HUES48 (cell line): ENCODE data around the gene B4GALT1.

Experiments used
- H3K27ac ChIP-seq: one replicate; pipeline ENCODE4 v1.7.0; 2013; ENCODE audit warnings: low read depth, low read length, inconsistent platforms
- H3K27me3 ChIP-seq: 2 replicates; pipeline ENCODE4 v1.6.1; 2013; ENCODE audit warnings: mild to moderate bottlenecking, low read length; ENCODE audit not compliant: control insufficient read depth, insufficient read depth
- H3K36me3 ChIP-seq: 2 replicates; pipeline ENCODE4 v1.6.1; 2013; ENCODE audit warnings: low read length; ENCODE audit not compliant: control insufficient read depth, insufficient read depth
- H3K4me1 ChIP-seq: 2 replicates; pipeline ENCODE4 v1.6.1; 2013; ENCODE audit warnings: mild to moderate bottlenecking, low read length; ENCODE audit not compliant: control insufficient read depth, insufficient read depth
- H3K4me3 ChIP-seq: 2 replicates; pipeline ENCODE4 v1.5.1; 2013; ENCODE audit warnings: mild to moderate bottlenecking, low read depth, low read length
- H3K9ac ChIP-seq: 2 replicates; pipeline ENCODE4 v1.6.1; 2013; ENCODE audit warnings: mild to moderate bottlenecking, low read depth, low read length, moderate library complexity
- H3K9me3 ChIP-seq: 2 replicates; pipeline ENCODE4 v1.6.1; 2013; ENCODE audit warnings: low read length; ENCODE audit not compliant: control insufficient read depth, insufficient read depth

The B4GALT1 gene

DNA sequence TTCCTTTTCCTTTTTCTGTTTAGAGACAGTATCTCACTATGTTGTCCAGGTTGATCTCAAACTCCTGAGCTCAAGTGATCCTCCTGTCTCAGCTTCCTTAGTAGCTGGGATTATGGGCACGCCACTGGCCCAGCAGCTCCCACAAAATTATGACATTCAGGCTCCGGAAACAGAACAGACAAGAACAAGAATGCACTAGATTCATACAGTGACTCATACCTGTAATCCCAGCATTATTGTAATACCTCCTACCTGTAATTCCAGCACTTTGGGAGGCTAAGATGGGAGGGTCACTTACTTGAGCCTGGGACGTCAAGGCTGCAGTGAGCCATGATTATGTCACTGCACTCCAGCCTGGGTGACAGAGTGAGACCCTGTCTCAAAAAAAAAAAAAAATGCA is 26.7 kb upstream of the B4GALT1 start:
- no peaks in the 10 kb centered on the region for H3K27me3 ChIP-seq
- no peak overlapping the region for H3K4me3 ChIP-seq
- no peaks in the 10 kb centered on the region for H3K4me1 ChIP-seq
- H3K36me3 ChIP-seq: no peaks in the 10 kb centered on the region
- no peak overlapping the region for H3K27ac ChIP-seq
- H3K9ac ChIP-seq: no peak overlapping the region
- H3K9me3 ChIP-seq: no peaks in the 10 kb centered on the region

DNA sequence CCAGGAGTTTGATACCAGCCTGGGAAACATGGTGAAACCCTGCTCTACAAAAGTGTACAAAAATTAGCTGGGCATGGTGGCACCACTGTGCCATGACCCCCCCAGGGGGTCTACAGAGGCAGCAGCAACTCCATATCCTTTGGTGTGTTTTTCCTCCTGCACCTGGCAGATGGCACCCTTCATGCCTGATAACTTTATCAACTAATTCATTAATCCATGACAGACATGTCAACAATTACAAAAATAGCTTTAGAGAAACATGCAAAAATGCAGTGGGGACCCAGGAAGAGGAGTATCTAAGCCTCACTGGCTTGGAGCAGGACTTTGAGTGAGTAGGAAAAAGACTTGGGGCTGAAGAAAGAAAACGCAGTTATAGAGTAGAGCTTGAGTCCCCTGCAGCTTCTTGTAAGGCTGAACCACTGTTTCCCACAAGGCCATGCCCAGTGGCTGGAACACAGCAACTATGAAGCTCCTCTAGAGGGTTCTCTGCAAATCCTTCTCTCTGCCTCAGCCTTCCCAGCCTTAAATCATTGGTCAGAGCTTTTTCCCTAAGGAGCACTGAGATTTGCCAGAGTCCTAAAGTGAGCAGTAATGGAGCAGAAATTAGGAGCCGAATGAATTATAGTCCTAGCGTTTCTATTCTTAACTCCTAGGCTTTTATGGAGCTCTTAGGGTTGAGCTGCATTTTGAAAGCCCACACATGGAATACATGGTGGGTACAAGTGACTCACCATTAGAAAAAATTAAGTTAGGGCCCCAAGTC is 25.5 kb upstream of the B4GALT1 start:
- Histone ChIP-seq H3K4me3 (no peak overlapping the region), H3K9ac (no peak overlapping the region), H3K9me3 (no peaks in the 10 kb centered on the region), H3K36me3 (no peaks in the 10 kb centered on the region), H3K27me3 (no peaks in the 10 kb centered on the region), H3K4me1 (no peaks in the 10 kb centered on the region), H3K27ac (no peak overlapping the region)

DNA sequence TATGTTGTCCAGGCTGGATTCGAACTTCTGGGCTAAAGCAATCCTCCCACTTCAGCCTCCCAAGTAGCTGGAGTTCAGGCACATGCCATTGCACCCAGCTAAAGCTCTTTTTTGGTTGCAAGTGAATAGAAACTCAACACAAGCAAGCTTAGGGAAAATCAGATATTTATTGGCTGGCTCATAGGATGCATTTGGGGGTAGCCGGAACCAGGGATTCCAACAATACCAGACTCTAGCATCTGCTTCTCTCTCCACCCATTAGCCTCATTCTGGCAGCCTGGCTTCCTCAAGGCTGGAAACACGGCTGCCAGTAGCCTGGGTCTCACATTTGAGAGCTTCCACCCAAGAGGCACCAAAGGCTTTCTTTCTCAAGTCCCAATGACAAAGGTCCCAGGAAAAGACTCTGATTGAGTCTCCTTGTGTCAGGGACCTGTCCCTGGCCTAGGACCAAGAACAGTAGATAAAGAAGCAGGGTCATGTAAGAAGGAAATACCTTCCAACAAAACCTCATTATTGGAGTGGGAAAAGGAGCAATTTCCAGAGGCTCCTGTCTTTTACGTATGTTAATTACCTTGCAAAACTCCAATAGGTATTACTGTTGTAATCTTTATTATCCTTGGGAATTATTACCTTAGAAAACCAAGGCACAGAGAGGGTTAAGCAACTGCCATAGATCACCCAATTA is 23.0 kb upstream of the B4GALT1 start:
- no peak overlapping the region for H3K27ac ChIP-seq

DNA sequence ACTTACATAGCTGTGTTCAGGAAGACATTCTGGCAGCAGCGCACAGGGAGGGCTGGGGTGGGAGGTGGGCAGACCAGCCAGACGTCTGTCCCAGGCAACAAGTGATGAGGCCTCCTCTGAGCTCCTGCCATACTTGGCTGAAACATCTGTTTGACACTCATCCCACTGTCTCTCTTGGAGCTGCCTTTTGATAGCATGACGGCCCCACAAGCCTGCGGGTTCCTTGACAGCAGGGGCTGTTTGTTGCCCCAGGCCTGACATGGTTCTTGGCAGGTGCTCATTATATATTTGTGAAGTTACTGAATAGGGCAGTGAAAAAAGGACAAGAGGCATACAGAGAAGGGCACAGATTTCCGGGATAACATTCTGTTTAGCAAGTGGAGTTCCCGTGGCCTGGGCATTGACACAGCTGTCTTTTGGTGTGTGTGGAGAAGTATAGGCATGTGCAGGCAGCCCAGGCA is 22.2 kb upstream of the B4GALT1 start:
- Histone ChIP-seq H3K36me3 (no peaks in the 10 kb centered on the region), H3K27me3 (no peaks in the 10 kb centered on the region), H3K27ac (no peak overlapping the region), H3K9me3 (no peaks in the 10 kb centered on the region), H3K4me1 (no peaks in the 10 kb centered on the region), H3K9ac (no peak overlapping the region), H3K4me3 (no peak overlapping the region)

More for the DNA sequence above, 23.0 kb upstream of the B4GALT1 start:
- no peaks in the 10 kb centered on the region for H3K4me1 ChIP-seq
- no peaks in the 10 kb centered on the region for H3K27me3 ChIP-seq
- no peak overlapping the region for H3K4me3 ChIP-seq
- H3K36me3 ChIP-seq: no peaks in the 10 kb centered on the region
- H3K9ac ChIP-seq: no peak overlapping the region
- H3K9me3 ChIP-seq: no peaks in the 10 kb centered on the region

DNA sequence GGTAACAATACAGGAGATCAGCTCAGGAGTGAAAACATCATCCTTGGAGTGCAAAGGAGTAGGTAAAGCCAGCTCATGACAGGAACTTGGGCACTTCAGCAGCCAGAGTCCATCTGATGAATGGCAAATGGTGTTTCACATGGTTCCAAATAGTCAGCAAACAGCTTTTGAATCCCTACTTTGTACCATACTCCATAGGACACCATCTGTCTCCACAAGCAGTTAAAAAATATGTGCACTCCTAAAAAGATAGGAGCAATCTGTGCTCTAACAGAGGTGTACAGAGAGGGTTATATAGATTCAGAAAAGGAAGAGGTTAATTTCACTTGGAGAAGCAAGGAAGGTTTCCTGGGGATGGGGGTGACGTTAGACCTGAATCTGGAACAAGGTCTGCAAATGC is 21.6 kb upstream of the B4GALT1 start:
- H3K9ac ChIP-seq: no peak overlapping the region
- no peaks in the 10 kb centered on the region for H3K36me3 ChIP-seq
- H3K9me3 ChIP-seq: no peaks in the 10 kb centered on the region
- no peak overlapping the region for H3K27ac ChIP-seq
- no peaks in the 10 kb centered on the region for H3K27me3 ChIP-seq
- no peak overlapping the region for H3K4me3 ChIP-seq
- H3K4me1 ChIP-seq: no peaks in the 10 kb centered on the region

DNA sequence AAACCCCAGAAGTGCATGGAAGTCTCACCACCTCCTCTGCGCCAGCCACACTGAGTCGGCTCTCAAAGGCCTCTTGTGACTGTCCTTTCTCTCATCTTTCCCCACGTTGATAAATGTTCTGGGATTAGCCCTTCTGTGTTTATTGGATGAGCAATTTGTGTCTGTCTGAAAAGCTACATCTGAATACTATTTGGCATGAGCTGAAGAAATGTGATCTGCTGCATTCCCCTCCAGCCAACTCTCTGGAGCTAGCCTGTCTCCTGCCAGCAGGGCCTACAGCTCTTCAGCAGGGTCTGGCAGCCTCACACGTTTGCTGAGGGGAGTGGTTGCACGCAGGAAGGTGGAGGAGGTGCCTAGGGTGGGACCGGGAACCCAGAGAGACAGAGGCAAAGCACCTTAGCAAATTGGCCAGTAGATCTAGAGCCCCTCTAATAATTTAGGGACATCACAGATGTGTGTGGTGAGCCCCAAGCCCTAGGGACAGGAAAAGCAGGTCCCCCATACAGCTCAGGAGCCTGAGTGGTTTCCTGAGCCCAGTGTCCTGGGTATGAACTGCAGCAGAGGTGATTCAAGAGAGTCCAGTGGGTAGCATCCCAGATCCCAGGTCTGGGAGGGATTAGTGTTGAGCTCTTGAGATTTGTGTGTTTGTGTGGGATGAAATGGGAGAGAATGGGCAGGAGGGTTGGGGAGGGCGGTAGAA is 20.5 kb upstream of the B4GALT1 start:
- H3K4me3 ChIP-seq: no peak overlapping the region
- H3K27ac ChIP-seq: no peak overlapping the region
- H3K4me1 ChIP-seq: no peaks in the 10 kb centered on the region
- H3K27me3 ChIP-seq: no peaks in the 10 kb centered on the region
- no peak overlapping the region for H3K9ac ChIP-seq
- H3K36me3 ChIP-seq: no peaks in the 10 kb centered on the region
- H3K9me3 ChIP-seq: no peaks in the 10 kb centered on the region

DNA sequence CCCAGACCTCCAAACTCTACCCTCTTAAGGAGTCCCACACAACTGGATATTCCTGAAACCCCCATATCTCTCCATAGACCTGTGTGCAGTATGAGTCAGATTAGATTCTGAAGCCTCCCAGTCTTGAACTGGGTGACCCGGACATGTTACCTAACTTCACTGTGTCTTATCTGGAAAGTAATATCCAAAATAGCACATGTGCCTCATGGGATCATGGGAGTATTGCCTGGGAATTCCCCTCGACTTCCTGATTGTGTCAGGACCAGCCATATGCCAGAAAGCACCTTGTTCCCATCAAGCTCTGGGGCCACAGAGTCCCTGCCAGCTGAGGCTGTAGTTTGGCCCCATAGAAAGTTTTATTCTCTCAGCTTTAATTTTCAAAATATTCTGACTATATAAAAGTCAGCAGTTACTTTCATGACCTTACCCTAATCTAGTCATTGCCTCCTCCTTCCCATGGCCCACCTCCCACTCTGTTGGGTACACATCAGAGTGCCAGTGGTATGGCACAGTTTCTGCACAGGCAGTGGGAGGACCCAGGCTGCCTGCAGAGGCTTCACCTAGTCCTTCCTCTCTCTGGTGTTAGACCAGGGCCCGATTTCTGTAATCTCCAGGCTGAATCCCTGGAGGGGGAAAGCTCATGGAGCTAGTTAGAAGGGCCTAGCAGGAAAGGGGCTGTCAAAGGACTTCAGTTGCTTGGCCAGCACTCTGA is 19.5 kb upstream of the B4GALT1 start:
- Histone ChIP-seq H3K9me3 (no peaks in the 10 kb centered on the region), H3K36me3 (no peaks in the 10 kb centered on the region), H3K27ac (no peak overlapping the region), H3K4me1 (no peaks in the 10 kb centered on the region), H3K9ac (no peak overlapping the region), H3K27me3 (no peaks in the 10 kb centered on the region), H3K4me3 (no peak overlapping the region)

DNA sequence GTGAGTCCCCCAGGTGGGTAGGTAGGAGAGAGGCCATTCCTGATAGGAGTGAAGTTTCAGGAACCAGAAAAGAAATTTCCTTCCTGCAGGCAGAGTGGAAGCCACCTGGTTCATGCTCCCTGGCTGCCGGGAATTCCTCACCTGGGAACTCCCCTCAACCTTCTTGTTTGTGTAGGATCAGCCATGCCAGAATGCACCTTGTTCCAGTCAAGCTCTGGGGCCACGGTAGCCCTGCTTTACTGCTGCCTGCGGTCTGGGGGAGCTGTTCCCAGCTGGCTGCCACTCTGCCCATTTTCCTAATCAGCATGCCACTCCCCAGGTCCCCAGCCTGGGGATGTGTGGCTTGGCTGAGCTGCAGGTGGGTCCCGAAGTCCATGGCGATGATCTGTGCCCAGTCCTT is 18.7 kb upstream of the B4GALT1 start:
- Histone ChIP-seq H3K27me3 (no peaks in the 10 kb centered on the region), H3K4me1 (no peaks in the 10 kb centered on the region), H3K36me3 (no peaks in the 10 kb centered on the region), H3K9ac (no peak overlapping the region), H3K27ac (no peak overlapping the region), H3K4me3 (no peak overlapping the region), H3K9me3 (no peaks in the 10 kb centered on the region)

DNA sequence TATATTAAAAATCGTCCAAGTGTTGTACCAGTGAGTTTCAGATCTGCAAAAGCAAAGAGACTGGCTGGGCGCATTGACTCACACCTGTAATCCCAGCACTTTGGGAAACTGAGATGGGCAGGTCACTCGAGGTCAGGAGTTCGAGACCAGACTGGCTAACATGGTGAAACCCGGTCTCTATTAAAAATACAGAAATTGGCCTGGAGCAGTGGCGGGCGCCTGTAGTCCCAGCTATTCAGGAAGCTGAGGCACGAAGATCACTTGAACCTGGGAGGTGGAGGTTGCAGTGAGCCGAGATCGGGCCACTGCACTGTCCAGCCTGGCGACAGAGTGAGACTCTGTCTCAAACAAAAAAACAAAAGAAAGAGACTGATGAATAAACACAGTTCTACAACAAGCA is 18.3 kb upstream of the B4GALT1 start:
- Histone ChIP-seq H3K27ac (no peak overlapping the region), H3K4me1 (no peaks in the 10 kb centered on the region), H3K9ac (no peak overlapping the region), H3K36me3 (no peaks in the 10 kb centered on the region), H3K4me3 (no peak overlapping the region), H3K27me3 (no peaks in the 10 kb centered on the region), H3K9me3 (no peaks in the 10 kb centered on the region)

DNA sequence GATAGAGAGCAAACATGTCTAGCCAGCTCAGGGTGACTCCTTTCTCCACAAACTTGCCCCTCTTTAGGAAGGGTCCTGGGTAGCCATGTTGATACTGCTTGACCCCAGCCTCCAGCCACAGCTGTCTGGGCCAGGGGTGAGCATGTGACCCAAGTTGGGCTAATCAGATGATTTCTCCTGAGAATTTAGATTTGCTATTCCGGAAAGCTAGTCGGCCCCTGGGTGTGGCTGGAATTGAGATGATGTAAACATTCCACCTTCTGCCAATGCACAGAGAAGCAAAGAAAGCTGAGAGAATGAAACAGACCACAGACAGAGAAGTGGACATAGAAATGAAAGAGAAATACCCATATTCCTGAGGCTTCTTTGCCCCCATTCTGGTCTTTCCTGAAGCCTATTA is 17.8 kb upstream of the B4GALT1 start:
- H3K27ac ChIP-seq: no peak overlapping the region
- no peak overlapping the region for H3K9ac ChIP-seq
- no peaks in the 10 kb centered on the region for H3K27me3 ChIP-seq
- no peaks in the 10 kb centered on the region for H3K9me3 ChIP-seq
- no peak overlapping the region for H3K4me3 ChIP-seq
- H3K4me1 ChIP-seq: no peaks in the 10 kb centered on the region
- H3K36me3 ChIP-seq: no peaks in the 10 kb centered on the region
